Parathyroid adenoma (tissue), 2 donors: Measurements from ENCODE around the gene FAM83B.
"Not testable (repeated sequence)": the region's sequence is repeated elsewhere in the genome, so short reads cannot be mapped to it uniquely, and the experiment has no call there.

Experiments used
- H2AFZ ChIP-seq: fragments of 300-600 bp; sonication (generic); one replicate; pipeline ENCODE4 v1.7.0; 2017; ENCODE audit warnings: antibody characterized with exemption, mild to moderate bottlenecking
- H3K27ac ChIP-seq: fragments of 300-600 bp; sonication (generic); one replicate; pipeline ENCODE4 v1.7.0; 2017
- H3K27me3 ChIP-seq: fragments of 300-600 bp; sonication (generic); one replicate; pipeline ENCODE4 v1.7.0; 2017; ENCODE audit warnings: low read length; ENCODE audit not compliant: control insufficient read depth, insufficient read depth
- H3K36me3 ChIP-seq: fragments of 300-600 bp; sonication (generic); one replicate; pipeline ENCODE4 v1.7.0; 2017; ENCODE audit warnings: low read length; ENCODE audit not compliant: control insufficient read depth, insufficient read depth
- H3K4me1 ChIP-seq: fragments of 300-600 bp; sonication (generic); one replicate; pipeline ENCODE4 v1.7.0; 2017; ENCODE audit warnings: control low read depth
- H3K4me2 ChIP-seq: fragments of 300-600 bp; sonication (generic); one replicate; pipeline ENCODE4 v1.7.0; 2017; ENCODE audit warnings: low read length
- H3K4me3 ChIP-seq: fragments of 300-600 bp; sonication (generic); one replicate; pipeline ENCODE4 v1.7.0; 2017; ENCODE audit warnings: low read depth, low read length
- H3K79me2 ChIP-seq: fragments of 300-600 bp; sonication (generic); one replicate; pipeline ENCODE4 v1.7.0; 2017; ENCODE audit warnings: control low read depth
- H3K9ac ChIP-seq: fragments of 300-600 bp; sonication (generic); one replicate; pipeline ENCODE4 v1.7.0; 2017; ENCODE audit warnings: mild to moderate bottlenecking
- H3K9me3 ChIP-seq: fragments of 300-600 bp; sonication (generic); one replicate; pipeline ENCODE4 v1.7.0; 2017; ENCODE audit warnings: low read length; ENCODE audit not compliant: control insufficient read depth
- CTCF ChIP-seq: fragments of 300-600 bp; sonication (generic); IDR thresholded peaks from one replicate; pipeline ENCODE4 v1.7.0; 2017; ENCODE audit warnings: antibody characterized with exemption, mild to moderate bottlenecking
- donor health status: primary hyperparathyroidism.

Gene FAM83B

GRCh38 chr6:54971825-54972224, 125.3 kb downstream of the FAM83B start:
- H3K4me1 ChIP-seq, result no peaks in the 10 kb centered on the region
- no peaks in the 10 kb centered on the region for H3K79me2 ChIP-seq
- H3K9ac ChIP-seq, result no peak overlapping the region
- H3K27ac ChIP-seq, result no peak overlapping the region
- no peak overlapping the region for H3K4me3 ChIP-seq
- TF ChIP-seq CTCF, result no peak
- H2AFZ ChIP-seq, result no peak overlapping the region
- no peaks in the 10 kb centered on the region for H3K27me3 ChIP-seq
- no peak overlapping the region for H3K4me2 ChIP-seq
- H3K36me3 ChIP-seq, result no peaks in the 10 kb centered on the region
- no peaks in the 10 kb centered on the region for H3K9me3 ChIP-seq

GRCh38 chr6:54979161-54979560, 132.6 kb downstream of the FAM83B start:
- H3K4me3 ChIP-seq, H3K36me3 ChIP-seq, H3K27me3 ChIP-seq, H3K9ac ChIP-seq, H3K79me2 ChIP-seq, H3K27ac ChIP-seq, H2AFZ ChIP-seq, H3K4me1 ChIP-seq, H3K4me2 ChIP-seq, H3K9me3 ChIP-seq: not testable (repeated sequence)

GRCh38 chr6:54980511-54981275, 134.1 kb downstream of the FAM83B start:
- no peaks in the 10 kb centered on the region for H3K79me2 ChIP-seq
- H3K4me2 ChIP-seq, result no peak overlapping the region
- no peak overlapping the region for H3K9ac ChIP-seq
- TF ChIP-seq CTCF, result no peak
- H3K4me1 ChIP-seq, result no peaks in the 10 kb centered on the region
- no peak overlapping the region for H2AFZ ChIP-seq
- H3K4me3 ChIP-seq, result no peak overlapping the region
- no peaks in the 10 kb centered on the region for H3K9me3 ChIP-seq
- no peak overlapping the region for H3K27ac ChIP-seq
- H3K27me3 ChIP-seq, result no peaks in the 10 kb centered on the region
- H3K36me3 ChIP-seq, result no peaks in the 10 kb centered on the region

- Histone ChIP-seq H3K4me1 (no peaks in the 10 kb centered on the region), H3K4me2 (no peak overlapping the region), H3K27me3 (no peaks in the 10 kb centered on the region), H2AFZ (no peak overlapping the region), H3K9me3 (no peaks in the 10 kb centered on the region), H3K4me3 (no peak overlapping the region), H3K9ac (no peak overlapping the region), H3K79me2 (no peaks in the 10 kb centered on the region), H3K27ac (no peak overlapping the region), H3K36me3 (no peaks in the 10 kb centered on the region)
- TF ChIP-seq CTCF, result no peak
These were observed 134.7 kb downstream of the FAM83B start for GRCh38 chr6:54981276-54981609.

- Histone ChIP-seq H3K9ac (no peak overlapping the region), H3K79me2 (no peaks in the 10 kb centered on the region), H3K27ac (no peak overlapping the region), H3K36me3 (no peaks in the 10 kb centered on the region), H3K27me3 (no peaks in the 10 kb centered on the region), H2AFZ (no peak overlapping the region), H3K4me3 (no peak overlapping the region), H3K4me2 (no peak overlapping the region), H3K4me1 (no peaks in the 10 kb centered on the region), H3K9me3 (no peaks in the 10 kb centered on the region)
- no peak for TF ChIP-seq CTCF
These were observed 135.1 kb downstream of the FAM83B start for GRCh38 chr6:54981647-54982046.
